WERI-Rb-1 (cell line): ENCODE results near the gene CFAP20DC.
"Not testable (repeated sequence)": the region's sequence is repeated elsewhere in the genome, so short reads cannot be mapped to it uniquely, and the experiment has no call there.

Experiments
- DNase-seq: peaks from one replicate; pipeline ENCODE4 v3.0.0-alpha.2; 2020
- H3K27ac ChIP-seq: fragments of 250-450 bp; sonication (Bioruptor Pico); 2 replicates; pipeline ENCODE4 v1.5.1; 2020; ENCODE audit warnings: mild to moderate bottlenecking, moderate library complexity
- H3K27me3 ChIP-seq: fragments of 250-450 bp; sonication (Bioruptor Pico); 2 replicates; pipeline ENCODE4 v1.5.1; 2021; ENCODE audit warnings: mild to moderate bottlenecking, low read depth, moderate library complexity; ENCODE audit not compliant: insufficient read depth, severe bottlenecking
- H3K36me3 ChIP-seq: fragments of 250-450 bp; sonication (Bioruptor Pico); 2 replicates; pipeline ENCODE4 v1.5.1; 2020; ENCODE audit warnings: mild to moderate bottlenecking, moderate library complexity
- H3K4me3 ChIP-seq: 2 replicates; pipeline ENCODE4 v1.5.1; 2011; ENCODE audit warnings: low read depth, mild to moderate bottlenecking, control low read depth, low read length
- H3K9me3 ChIP-seq: fragments of 250-450 bp; sonication (Bioruptor Pico); 2 replicates; pipeline ENCODE4 v1.5.1; 2021; ENCODE audit warnings: mild to moderate bottlenecking, moderate library complexity; ENCODE audit not compliant: severe bottlenecking
- CTCF ChIP-seq: IDR thresholded peaks from 2 replicates; pipeline ENCODE4 v1.5.1; 2011; ENCODE audit warnings: low read depth, mild to moderate bottlenecking, control low read depth, inconsistent platforms, low read length

CFAP20DC gene

GRCh38 chr3:58707390-58707930 is 342.4 kb downstream of the CFAP20DC start:
- H3K36me3 ChIP-seq, result no peaks in the 10 kb centered on the region
- H3K9me3 ChIP-seq, result no peaks in the 10 kb centered on the region
- H3K4me3 ChIP-seq, result no peak overlapping the region
- no peaks in the 10 kb centered on the region for H3K27me3 ChIP-seq
- DNase-seq, result no peak
- H3K27ac ChIP-seq, result no peak overlapping the region
- TF ChIP-seq CTCF, result no peak

- TF ChIP-seq CTCF, result no peak
- H3K27ac ChIP-seq, result no peak overlapping the region
- no peaks in the 10 kb centered on the region for H3K9me3 ChIP-seq
- H3K27me3 ChIP-seq, result no peaks in the 10 kb centered on the region
- no peak for DNase-seq
- H3K36me3 ChIP-seq, result no peaks in the 10 kb centered on the region
- H3K4me3 ChIP-seq, result no peak overlapping the region
Observed at GRCh38 chr3:58706395-58707167, 343.2 kb downstream of the CFAP20DC start.

GRCh38 chr3:58704745-58705144 is 345.1 kb downstream of the CFAP20DC start:
- no peak overlapping the region for H3K4me3 ChIP-seq
- TF ChIP-seq CTCF, result no peak
- H3K27me3 ChIP-seq, result no peaks in the 10 kb centered on the region
- no peak overlapping the region for H3K27ac ChIP-seq
- no peak for DNase-seq
- no peaks in the 10 kb centered on the region for H3K36me3 ChIP-seq
- H3K9me3 ChIP-seq, result no peaks in the 10 kb centered on the region

- not testable (repeated sequence) for DNase-seq, H3K9me3 ChIP-seq, H3K27ac ChIP-seq, H3K4me3 ChIP-seq, H3K27me3 ChIP-seq, H3K36me3 ChIP-seq
Observed at GRCh38 chr3:58704304-58704703, 345.5 kb downstream of the CFAP20DC start.

- Histone ChIP-seq H3K27ac (no peak overlapping the region), H3K27me3 (no peaks in the 10 kb centered on the region), H3K4me3 (no peak overlapping the region), H3K36me3 (no peaks in the 10 kb centered on the region), H3K9me3 (peaks cover 2% of the 10 kb centered on the region)
- no peak for DNase-seq
- TF ChIP-seq CTCF, result no peak
Observed at GRCh38 chr3:58698246-58698645, 351.6 kb downstream of the CFAP20DC start.

GRCh38 chr3:58697561-58697960 is 352.3 kb downstream of the CFAP20DC start:
- TF ChIP-seq CTCF, result no peak
- H3K36me3 ChIP-seq, result no peaks in the 10 kb centered on the region
- no peak overlapping the region for H3K4me3 ChIP-seq
- no peak overlapping the region for H3K27ac ChIP-seq
- no peaks in the 10 kb centered on the region for H3K27me3 ChIP-seq
- no peak for DNase-seq
- H3K9me3 ChIP-seq, result peaks cover 5% of the 10 kb centered on the region

- H3K27ac ChIP-seq, DNase-seq, H3K4me3 ChIP-seq, H3K9me3 ChIP-seq, H3K36me3 ChIP-seq, H3K27me3 ChIP-seq: not testable (repeated sequence)
Observed at GRCh38 chr3:58696813-58697212, 353.0 kb downstream of the CFAP20DC start.
